Stimulated activated CD4-positive, alpha-beta T cell treated with anti-CD3 and anti-CD28 coated beads, Interleukin-2, amount 100 ng/mL, for 24 hours (primary cell): ENCODE measurements around the gene RUNX2.

ENCODE experiments used
- DNase-seq, 2 donors: peaks; one replicate each; pipeline ENCODE4 v3.0.0-alpha.2; 2020

The RUNX2 gene

GRCh38 chr6:45689926-45690615 lies 361.9 kb downstream of the RUNX2 start:
- no peak for DNase-seq

- no peak for DNase-seq
Measured at GRCh38 chr6:45690846-45691245, 362.7 kb downstream of the RUNX2 start.

- DNase-seq: no peak
Measured at GRCh38 chr6:45691426-45691825, 363.3 kb downstream of the RUNX2 start.

- no peak for DNase-seq
Measured at GRCh38 chr6:45692021-45692420, 363.9 kb downstream of the RUNX2 start.

GRCh38 chr6:45696738-45697137 lies 368.6 kb downstream of the RUNX2 start:
- DNase-seq: no peak

- no peak for DNase-seq
Measured at GRCh38 chr6:45697605-45698004, 369.5 kb downstream of the RUNX2 start.

GRCh38 chr6:45698046-45698445 lies 369.9 kb downstream of the RUNX2 start:
- no peak for DNase-seq

- DNase-seq: no peak
Measured at GRCh38 chr6:45699663-45700062, 371.5 kb downstream of the RUNX2 start.

- no peak for DNase-seq
Measured at GRCh38 chr6:45702849-45703739, 375.0 kb downstream of the RUNX2 start.

GRCh38 chr6:45704056-45704800 lies 376.1 kb downstream of the RUNX2 start:
- DNase-seq: no peak

- DNase-seq: no peak
Measured at GRCh38 chr6:45705137-45705855, 377.2 kb downstream of the RUNX2 start.

- peak in 1 of 2 donors; percentile 40 for DNase-seq
Measured at GRCh38 chr6:45706319-45706718, 378.2 kb downstream of the RUNX2 start.

GRCh38 chr6:45707176-45707575 lies 379.0 kb downstream of the RUNX2 start:
- DNase-seq: no peak

GRCh38 chr6:45709781-45710220 lies 381.7 kb downstream of the RUNX2 start:
- peak in 1 of 2 donors; percentile 47 for DNase-seq

- peak; percentile 91 to 93 for DNase-seq
Measured at GRCh38 chr6:45710304-45710821, 382.2 kb downstream of the RUNX2 start.

- DNase-seq: no peak
Measured at GRCh38 chr6:45712076-45712475, 383.9 kb downstream of the RUNX2 start.

GRCh38 chr6:45712786-45713185 lies 384.7 kb downstream of the RUNX2 start:
- no peak for DNase-seq
